CD4-positive, alpha-beta T cell treated with Interleukin-10 for 1 hour (primary cell): ENCODE data around the gene MYO5B.
"Not testable (repeated sequence)": the region's sequence is repeated elsewhere in the genome, so short reads cannot be mapped to it uniquely, and the experiment has no call there.

Experiments
- DNase-seq: peaks from one replicate; pipeline ENCODE4 v3.0.0-alpha.2; 2020

MYO5B gene

DNA sequence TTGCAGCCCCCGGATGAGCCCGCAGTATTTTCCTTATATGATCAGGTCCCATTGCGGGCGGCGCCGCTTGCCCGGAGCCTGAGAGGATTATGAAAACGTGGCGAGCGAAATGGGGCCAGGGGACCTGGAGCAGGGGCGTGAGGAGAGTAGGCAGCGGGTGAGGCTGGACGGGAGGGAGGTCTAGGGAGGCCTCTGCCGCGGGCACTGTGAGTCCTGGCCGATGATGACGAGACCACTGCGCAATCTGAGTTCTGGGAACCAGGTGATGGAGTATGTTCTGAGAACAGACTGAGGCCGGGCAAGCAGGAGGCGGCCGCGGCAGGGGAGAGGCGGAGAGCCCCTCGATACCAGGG lies 380.8 kb downstream of the MYO5B start:
- peak; percentile 63 for DNase-seq

DNA sequence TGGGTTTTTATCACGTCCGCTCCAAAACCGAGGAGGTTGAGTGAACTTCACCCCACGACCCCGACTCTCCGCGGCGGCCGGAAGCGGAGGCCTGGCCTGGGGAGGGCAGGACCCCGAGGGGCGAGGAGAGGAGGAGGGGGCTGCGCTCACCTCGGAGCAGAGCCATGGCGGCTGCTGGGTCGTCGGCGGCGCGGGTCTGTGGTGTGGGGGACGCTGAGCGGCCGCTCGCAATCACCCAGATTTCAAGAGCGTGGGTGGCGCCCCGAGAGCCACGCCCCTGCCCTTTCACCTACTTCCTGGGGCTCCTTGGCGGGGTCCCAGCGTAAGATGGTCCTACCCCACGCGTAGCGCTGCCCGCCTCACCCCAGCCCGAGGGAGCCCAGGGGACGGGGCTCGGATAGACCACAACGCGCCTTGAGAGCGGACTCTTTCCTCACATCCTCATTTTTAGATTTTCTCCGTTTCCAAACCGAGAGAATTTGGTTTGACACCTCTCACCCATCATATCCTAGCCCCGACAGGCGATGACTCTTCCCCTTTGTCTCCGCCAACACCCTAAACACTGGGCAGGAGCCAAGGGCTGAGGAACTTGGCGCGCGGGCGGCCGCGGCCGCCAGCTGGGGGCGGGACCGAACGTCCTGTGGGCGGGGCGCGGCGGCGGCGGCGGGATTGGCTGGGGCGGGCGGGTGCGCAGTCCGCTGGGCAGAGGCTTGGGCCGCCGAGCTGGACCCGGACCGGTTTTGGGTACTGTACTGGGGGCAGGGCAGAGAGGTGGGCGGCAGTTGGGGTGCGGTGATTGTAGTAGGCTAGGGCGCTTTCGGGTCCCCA lies 381.4 kb downstream of the MYO5B start, which contains the start of gene ACAA2:
ACAA2 (minus strand) TSS at position 215 of the 828 bp plus-strand sequence; CDS start at position 166, 49 bp downstream.
- DNase-seq, result peak; percentile 83

- DNase-seq, result no peak
These were observed 382.0 kb downstream of the MYO5B start for GRCh38 chr18:49813069-49813318.

DNA sequence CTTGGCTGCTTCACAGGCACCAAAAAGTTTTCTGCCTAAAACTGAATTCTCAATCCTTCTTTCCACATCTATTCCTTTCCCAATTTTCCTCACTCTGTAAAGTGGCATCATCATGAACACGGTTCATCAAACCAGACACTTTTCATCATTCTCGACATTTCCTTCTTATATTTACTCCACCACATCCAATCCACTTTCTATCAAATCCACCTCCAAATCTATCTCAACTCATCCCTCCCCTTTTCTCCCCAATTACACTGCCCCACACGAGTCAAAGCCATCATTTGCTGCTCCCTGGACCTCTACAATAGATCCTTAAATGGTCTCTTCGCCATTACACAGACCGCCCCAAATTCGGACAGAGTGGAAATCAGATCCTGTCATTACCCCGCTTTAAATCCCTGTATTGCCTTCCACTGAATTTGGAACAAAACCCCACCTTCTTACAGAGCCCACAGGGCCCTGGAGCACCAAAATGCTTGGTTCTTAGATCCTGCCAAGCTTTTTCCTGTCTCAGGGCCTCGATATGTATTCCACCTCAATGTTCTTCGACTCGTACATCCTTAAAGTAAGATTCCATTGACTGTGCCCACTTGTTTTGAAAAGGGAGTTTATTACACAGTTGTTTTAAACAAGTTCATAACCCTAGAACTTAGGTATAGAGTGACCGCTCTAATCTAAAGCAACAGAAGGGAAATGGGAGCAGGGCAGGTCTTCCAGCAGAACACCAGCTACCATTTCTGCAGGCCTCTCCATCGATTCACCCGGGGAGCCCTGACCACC lies 382.5 kb downstream of the MYO5B start:
- no peak for DNase-seq

GRCh38 chr18:49811151-49811938 lies 383.6 kb downstream of the MYO5B start:
- no peak for DNase-seq

DNA sequence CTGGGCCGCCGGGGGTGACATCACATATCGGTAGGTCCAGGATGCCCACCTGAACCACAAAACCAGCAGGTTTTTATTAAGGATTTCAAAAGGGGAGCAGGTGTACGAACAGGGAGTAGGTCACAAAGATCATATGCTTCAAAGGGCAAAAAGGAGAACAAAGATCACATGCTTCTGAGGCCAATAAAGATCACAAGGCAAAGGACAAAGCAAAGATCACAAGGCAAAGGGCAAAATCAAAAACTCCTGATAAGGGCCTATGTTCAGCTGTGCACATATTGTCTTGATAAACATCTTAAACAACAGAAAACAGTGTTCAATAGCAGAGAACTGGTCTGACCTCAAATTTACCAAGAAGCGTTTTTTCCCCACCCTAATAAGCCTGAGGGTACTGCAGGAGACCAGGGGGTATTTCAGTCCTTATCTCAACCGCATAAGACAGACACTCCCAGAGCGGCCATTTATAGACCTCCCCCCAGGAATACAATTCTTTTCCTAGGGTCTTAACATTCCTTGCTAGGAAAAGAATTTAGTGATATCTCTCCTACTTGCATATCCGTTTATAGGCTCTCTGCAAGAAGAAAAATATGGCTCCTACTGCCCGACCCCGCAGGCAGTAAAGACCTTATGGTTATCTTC lies 386.3 kb downstream of the MYO5B start:
- not testable (repeated sequence) for DNase-seq

- no peak for DNase-seq
These were observed 390.9 kb downstream of the MYO5B start for GRCh38 chr18:49804096-49804495.

DNA sequence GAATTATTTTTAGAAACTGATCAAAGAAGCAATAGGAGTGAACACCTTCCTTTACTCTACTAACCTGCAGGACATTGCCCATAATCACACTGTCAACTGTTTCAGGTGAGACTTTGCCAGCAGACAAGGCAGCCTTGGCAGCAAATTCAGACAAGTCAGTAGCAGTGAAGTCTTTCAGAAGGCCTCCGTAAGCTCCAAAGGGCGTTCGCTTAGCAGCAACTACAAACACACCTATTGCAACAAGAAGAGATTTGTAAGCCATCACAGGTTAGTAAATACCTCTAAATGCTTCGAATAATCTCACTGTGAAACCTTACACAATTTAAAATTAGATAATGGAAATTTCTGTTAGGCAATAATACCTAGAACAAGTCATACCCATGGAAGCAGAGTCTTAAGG lies 392.3 kb downstream of the MYO5B start:
- no peak for DNase-seq

DNA sequence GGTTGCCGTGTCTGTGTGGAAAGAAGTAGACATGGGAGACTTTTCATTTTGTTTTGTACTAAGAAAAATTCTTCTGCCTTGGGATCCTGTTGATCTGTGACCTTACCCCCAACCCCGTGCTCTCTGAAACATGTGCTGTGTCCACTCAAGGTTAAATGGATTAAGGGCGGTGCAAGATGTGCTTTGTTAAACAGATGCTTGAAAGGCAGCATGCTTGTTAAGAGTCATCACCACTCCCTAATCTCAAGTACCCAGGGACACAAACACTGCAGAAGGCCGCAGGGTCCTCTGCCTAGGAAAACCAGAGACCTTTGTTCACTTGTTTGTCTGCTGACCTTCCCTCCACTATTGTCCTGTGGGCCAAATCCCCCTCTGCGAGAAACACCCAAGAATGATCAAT lies 394.5 kb downstream of the MYO5B start:
- not testable (repeated sequence) for DNase-seq

GRCh38 chr18:49799806-49800205 lies 395.1 kb downstream of the MYO5B start:
- not testable (repeated sequence) for DNase-seq

GRCh38 chr18:49798001-49798400 lies 396.9 kb downstream of the MYO5B start:
- no peak for DNase-seq

- DNase-seq, result no peak
These were observed 399.1 kb downstream of the MYO5B start for GRCh38 chr18:49795612-49796552.

DNA sequence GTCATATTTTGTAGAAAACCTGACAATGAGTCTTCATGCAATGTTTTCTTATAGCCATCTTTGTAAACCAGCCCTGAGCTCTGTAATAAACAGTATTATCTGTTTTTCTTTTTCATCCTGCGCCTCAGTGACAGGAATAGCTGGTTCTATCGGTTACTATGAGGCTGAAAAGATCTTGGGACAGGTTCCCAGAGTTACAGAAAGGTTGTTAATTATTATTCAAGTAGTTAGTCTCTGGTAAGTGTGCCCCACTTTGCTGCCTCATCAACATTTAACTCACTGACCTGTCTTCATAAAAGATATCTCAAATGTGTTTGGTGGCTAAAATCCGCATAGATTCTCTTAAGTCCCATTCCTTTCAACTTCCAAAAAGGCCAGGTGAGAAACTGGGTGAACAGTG lies 400.2 kb downstream of the MYO5B start:
- no peak for DNase-seq

DNA sequence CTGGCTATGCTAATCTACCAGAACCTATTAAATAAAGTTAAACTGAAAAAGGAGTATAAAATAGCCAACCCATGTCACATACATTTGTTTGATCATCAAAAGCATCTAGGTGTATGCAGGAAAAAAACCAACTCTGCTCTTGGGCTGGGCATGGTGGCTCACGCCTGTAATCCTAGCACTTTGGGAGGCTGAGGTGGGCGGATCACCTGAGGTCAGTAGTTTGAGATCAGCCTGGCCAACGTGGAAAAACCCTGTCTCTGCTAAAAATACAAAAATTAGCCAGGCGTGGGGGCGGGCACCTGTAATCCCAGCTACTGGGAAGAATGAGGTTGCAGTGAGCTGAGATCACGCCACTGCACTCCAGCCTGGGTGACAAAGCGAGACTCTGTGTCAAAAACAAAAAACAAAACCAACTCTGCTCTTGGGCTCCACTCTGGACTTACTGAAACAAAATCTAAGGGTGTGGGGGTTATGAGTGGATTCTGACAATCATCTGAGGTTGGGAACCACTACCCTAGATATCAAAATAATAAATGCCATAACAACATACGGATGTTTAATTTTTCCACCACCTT lies 405.3 kb downstream of the MYO5B start:
- DNase-seq, result not testable (repeated sequence)

GRCh38 chr18:49788327-49788898 lies 406.5 kb downstream of the MYO5B start:
- DNase-seq, result peak; percentile 28

GRCh38 chr18:49786019-49786720 lies 408.8 kb downstream of the MYO5B start:
- DNase-seq, result peak; percentile 43

DNA sequence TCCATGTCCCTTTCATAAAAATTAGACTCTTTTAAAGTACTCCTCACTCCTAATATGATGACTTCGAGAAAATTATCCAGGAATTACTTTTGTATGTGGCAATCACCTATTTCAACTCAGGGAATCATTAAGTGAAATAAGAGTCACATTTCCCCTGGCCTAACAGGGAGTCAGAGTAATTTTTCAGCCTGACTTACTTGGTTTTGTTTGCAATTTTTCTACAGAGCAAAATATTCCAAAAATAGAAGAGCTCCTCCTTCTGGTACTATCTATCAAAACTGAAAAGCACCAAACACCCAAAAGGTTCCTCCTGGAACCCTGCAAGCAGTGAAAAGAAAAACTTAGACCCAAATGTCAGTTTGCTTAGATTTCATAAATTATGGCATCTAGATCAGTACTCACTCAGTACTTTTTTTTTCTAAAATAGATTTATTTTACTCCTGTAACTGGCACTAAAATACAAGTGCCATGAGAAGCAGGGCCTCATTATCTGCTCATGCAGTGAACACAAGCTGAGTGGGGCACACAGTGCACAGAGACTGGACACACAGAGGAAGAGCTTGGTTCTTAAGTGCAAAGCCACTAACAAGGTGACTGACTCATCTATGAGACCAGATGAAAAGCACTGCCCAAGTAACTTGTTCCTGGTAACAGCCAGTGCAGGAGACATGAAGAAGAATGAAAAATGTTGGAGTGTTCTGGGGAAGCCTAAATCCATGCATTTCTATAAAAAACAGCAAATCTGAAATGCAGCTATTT lies 410.3 kb downstream of the MYO5B start:
- no peak for DNase-seq

DNA sequence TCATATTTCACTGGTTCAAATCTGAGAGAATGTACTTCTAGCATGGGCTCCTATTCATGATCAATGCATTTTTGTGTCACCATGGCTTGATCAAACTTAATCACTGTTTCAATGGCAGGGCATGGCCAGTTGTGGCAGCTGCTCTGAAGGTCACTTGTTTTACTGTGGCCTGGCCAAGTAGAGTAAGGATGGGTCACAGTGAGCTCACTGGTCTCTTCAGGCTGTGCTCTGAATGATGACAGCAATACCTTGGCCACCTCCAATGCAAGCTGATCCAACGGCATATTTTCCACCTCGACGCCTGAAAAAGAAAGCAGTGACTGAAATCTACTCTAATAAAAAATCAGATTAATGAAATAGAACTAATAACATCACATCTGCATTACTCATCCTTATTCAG lies 411.3 kb downstream of the MYO5B start:
- DNase-seq, result not testable (repeated sequence)

GRCh38 chr18:49778826-49779465 lies 416.0 kb downstream of the MYO5B start:
- no peak for DNase-seq
